Fibroblast of villous mesenchyme (primary cell): ENCODE data around the gene MAB21L2. TPM values are rescaled to one million over a fixed set of nuclear protein-coding genes. Genes with fewer than 3 reads are reported as not detected.
A peak's percentile ranks its signal among the peaks of the same experiment; 100 is the strongest.
"Not testable (repeated sequence)": the region's sequence is repeated elsewhere in the genome, so short reads cannot be mapped to it uniquely, and the experiment has no call there.

ENCODE experiments used
- DNase-seq: peaks from one replicate; pipeline ENCODE4 v3.0.0-alpha.2; 2010; ENCODE audit warnings: low read depth
- H3K4me3 ChIP-seq: 2 replicates; pipeline ENCODE4 v1.5.1; 2011; ENCODE audit warnings: low read depth, mild to moderate bottlenecking, low read length
- total RNA-seq: library from RNA; depleted of rRNA; stranded (reverse); fragments of >200 nt; gene quantifications from 2 replicates; pipeline ENCODE4 v1.2.3, GENCODE V29; 2012
- TF ChIP-seq, protein P1 (sequence below): IDR thresholded peaks from 2 replicates; pipeline ENCODE4 v1.5.1; 2012; ENCODE audit warnings: low read depth, mild to moderate bottlenecking, low read length; ENCODE audit not compliant: insufficient read depth

The MAB21L2 gene
- total RNA-seq, result under 0.01 TPM in 2 replicates

DNA sequence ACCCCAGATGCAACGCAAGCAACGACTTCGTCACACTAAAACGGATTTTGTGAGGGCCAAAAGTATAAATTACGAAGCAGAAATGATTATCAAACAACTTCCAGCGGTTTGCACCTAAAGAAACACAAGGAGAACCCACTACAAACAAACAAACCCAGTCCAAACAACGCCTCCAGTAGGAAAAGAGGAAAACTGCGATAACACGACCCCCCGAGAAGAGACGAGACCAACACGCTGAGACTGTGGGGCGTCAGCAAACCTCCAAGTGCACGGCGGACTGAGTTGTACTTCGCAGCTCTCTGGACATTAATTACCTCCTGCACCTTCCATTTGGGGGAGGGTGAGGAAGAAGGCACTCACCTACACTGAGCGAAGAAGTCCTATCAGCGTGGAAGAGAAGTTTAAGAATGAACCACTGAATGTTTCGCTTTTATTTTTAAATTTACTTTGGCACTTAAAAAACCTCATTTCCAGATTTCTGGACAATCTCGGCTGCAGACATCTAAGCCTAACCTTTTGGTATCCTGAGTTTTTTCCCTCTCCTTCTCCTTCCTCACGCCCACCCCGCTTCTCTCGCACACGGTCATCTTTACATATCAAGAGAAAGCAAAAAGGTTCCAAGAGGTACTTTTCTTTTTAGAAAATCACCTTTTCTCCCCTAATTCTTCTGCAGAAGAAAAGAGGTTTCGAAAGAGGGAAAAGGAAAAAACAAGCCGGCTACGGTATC lies at the start of gene MAB21L2:
TSS of gene MAB21L2 (plus strand) at position 6 of the 727 bp plus-strand sequence. CDS start 879 bp downstream, outside the sequence.
- no peak for DNase-seq
- TF ChIP-seq, protein P1, sequence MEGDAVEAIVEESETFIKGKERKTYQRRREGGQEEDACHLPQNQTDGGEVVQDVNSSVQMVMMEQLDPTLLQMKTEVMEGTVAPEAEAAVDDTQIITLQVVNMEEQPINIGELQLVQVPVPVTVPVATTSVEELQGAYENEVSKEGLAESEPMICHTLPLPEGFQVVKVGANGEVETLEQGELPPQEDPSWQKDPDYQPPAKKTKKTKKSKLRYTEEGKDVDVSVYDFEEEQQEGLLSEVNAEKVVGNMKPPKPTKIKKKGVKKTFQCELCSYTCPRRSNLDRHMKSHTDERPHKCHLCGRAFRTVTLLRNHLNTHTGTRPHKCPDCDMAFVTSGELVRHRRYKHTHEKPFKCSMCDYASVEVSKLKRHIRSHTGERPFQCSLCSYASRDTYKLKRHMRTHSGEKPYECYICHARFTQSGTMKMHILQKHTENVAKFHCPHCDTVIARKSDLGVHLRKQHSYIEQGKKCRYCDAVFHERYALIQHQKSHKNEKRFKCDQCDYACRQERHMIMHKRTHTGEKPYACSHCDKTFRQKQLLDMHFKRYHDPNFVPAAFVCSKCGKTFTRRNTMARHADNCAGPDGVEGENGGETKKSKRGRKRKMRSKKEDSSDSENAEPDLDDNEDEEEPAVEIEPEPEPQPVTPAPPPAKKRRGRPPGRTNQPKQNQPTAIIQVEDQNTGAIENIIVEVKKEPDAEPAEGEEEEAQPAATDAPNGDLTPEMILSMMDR, result no peak
- H3K4me3 ChIP-seq, result peak within 1 kb of the TSS; percentile 50

DNA sequence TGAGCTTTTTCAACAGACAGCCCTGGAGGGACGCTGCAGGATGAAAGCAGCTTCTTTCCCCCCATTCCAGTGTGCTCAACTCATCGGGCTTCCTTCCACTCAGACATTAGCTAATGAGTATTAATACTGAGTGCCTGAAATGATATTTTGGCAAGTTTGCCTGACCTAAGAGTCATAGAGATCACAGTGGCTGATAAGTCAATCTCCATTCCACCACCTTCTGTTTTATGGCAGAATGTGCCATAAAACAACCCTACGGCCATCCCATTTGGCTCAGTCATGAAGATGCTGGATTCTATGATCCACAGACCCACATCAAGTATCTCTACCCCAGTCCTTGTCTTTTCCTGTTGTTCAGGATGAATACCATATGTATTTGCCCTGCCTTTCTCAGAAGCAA lies 48.3 kb upstream of the MAB21L2 start:
- TF ChIP-seq, protein P1, result no peak
- no peak for DNase-seq
- H3K4me3 ChIP-seq, result no peak overlapping the region

DNA sequence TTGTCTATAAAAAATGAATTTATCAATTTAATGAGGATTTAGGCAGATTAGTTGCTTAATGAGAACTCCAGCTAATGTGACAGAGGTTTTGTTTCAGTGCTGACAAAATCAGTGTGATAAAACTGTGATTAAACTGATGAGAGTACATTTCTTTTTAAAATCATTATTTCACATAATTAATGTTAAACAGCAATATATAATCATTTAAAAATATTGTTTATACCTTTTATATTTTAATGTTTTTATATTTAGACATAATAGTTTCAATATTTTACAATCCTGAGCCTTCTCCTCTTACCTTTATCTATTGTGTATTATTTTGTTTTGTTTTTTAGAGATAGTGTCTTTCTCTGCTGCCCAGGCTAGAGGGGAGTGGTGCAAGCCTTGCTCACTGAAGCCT lies 47.1 kb upstream of the MAB21L2 start:
- no peak overlapping the region for H3K4me3 ChIP-seq
- TF ChIP-seq, protein P1, result no peak
- no peak for DNase-seq

DNA sequence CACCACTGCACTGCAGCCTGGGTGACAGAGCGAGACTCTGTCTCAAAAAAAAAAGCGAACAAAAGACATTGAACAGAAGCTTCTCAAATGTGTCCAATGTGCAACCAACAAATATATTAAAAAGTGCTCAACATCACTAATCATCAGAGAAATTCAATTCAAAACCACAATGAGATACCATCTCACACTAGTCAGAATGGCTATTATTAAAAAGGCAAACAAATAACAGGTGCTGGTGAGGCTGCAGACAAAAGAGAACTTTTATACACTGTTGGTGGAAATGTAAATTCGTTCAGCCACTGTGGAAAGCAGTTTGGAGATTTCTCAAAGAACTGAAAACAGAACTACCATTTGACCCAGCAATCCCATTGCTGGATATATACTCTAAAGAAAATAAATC lies 44.0 kb upstream of the MAB21L2 start:
- DNase-seq, H3K4me3 ChIP-seq: not testable (repeated sequence)

DNA sequence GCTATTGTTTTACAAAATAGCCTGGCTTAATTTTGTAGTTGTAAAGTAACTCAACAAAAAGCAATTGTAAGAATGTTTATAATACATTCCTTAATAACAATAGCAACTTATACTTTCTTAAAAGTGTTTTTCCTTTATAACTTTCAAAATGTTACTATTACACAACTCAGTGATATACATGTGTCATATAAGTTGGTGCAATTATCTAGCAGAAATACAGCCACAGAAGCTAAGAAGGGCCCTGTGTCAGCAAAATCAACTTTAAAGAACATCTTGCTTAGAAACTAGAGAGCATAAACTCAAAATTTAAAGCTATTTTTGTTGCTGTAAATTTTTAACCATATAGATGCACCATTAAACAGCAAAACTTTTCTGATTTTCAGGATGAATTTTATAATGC lies 41.4 kb upstream of the MAB21L2 start:
- TF ChIP-seq, protein P1, result no peak
- H3K4me3 ChIP-seq, result no peak overlapping the region
- DNase-seq, result no peak

DNA sequence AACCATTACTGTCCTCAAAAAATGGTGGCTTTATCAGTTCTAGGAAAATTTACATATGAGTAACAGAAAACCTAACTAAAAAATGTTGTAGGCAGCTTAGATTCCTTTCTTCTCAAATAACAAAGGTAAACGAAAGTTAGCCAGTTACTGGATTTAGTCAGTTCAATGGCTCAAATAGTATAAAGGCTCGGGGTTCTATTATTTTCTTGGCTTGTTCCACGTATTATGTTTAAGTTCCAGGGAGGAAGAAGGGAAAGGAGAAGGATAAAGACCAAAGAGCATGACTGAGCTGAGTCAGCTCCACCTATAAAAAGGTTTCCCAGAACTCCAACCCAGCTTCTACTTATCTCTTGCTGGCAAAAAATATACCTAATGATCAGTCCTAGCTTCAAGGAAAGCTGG lies 41.0 kb upstream of the MAB21L2 start:
- TF ChIP-seq, protein P1, result no peak
- no peak overlapping the region for H3K4me3 ChIP-seq
- no peak for DNase-seq

DNA sequence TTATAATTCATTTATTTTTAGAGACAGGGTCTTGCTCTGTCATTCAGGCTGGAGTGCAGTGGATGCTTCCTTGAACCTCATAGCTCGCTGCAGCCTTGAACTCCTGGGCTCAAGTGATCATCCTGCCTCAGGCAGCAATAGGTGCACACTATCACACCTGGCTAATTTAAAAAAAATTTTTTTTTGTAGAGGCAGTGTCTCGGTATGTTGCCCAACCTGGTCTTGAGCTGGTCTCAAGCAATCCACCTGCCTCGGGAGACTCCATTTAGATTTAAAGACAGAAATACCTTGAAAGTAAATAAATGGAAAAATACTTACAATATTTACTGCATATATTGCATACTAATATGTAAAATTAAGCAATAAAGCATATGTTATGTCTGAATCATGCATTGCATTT lies 40.3 kb upstream of the MAB21L2 start:
- TF ChIP-seq, protein P1, result no peak
- DNase-seq, result no peak
- no peak overlapping the region for H3K4me3 ChIP-seq
